Measurements from ENCODE around the gene MOSMO.

The MOSMO gene

DNA sequence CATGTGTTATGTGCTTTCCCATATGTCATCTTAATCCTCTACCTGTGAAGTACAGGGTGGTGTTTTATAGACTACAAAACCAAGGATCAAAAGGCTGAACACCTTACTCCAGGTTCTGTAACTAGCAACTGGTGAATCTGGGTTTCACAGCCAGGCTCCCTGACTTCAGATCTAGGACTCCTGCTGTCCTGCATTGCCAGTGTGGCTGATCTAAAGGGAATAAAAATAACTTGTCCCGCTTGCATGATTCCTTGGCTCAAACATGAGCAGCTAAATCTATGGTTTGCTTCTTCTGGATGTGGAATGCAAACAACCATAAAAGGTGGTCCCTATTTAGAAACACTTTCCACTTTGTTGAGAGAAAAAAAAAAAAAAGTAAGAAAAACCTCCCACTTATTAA, 80.7 kb downstream of the MOSMO start:
- H3K9ac ChIP-seq (ENCODE audit: insufficient read length, low read depth), result no peak overlapping the region
- peaks cover 2% of the 10 kb centered on the region for H3K4me1 ChIP-seq (ENCODE audit: insufficient read depth, insufficient read length)
- H3K36me3 ChIP-seq (ENCODE audit: insufficient read depth, insufficient read length, low read length), result no peaks in the 10 kb centered on the region
- DNase-seq (ENCODE audit: low read depth, low spot score), result no peak
- H3K9me3 ChIP-seq (ENCODE audit: insufficient read depth, low read length), result no peaks in the 10 kb centered on the region
- H3K27me3 ChIP-seq (ENCODE audit: insufficient read depth, insufficient read length), result no peaks in the 10 kb centered on the region
- H3K4me3 ChIP-seq (ENCODE audit: insufficient read length, low read depth), result no peak overlapping the region
- TF ChIP-seq YY1 (IDR thresholded peaks at IDR 0.05; ENCODE audit: insufficient read depth, insufficient read length), result no peak
- TF ChIP-seq ZNF274 (IDR thresholded peaks at IDR 0.05; ENCODE audit: low read depth, low read length), result no peak
- TF ChIP-seq SUZ12 (IDR thresholded peaks at IDR 0.05; ENCODE audit: extremely low read depth, insufficient read depth, insufficient read length), result no peak

DNA sequence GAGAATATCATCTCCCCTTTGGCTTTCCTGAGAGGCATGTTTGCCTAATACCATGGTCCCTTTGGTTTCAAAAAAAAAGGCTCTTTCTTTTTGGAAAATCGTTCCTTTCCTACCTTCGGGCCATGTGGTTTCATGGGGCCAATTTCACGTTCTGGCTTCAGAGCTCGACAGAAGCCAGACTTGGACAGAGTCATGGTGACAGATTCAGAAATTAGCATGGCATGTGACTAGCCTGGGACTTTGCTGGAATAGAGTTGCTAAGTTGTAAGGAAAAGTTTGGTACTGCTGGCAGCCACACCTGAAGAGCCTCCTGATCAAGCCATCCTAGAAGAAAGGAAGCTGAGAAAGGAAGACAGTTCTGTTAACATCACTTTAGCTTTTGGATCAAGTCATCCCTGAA, 82.0 kb downstream of the MOSMO start:
- H3K9me3 ChIP-seq (ENCODE audit: insufficient read depth, low read length), result no peaks in the 10 kb centered on the region
- no peak overlapping the region for H3K9ac ChIP-seq (ENCODE audit: insufficient read length, low read depth)
- H3K4me3 ChIP-seq (ENCODE audit: insufficient read length, low read depth), result no peak overlapping the region
- DNase-seq (ENCODE audit: low read depth, low spot score), result no peak
- H3K36me3 ChIP-seq (ENCODE audit: insufficient read depth, insufficient read length, low read length), result no peaks in the 10 kb centered on the region
- H3K27me3 ChIP-seq (ENCODE audit: insufficient read depth, insufficient read length), result no peaks in the 10 kb centered on the region
- peaks cover 2% of the 10 kb centered on the region for H3K4me1 ChIP-seq (ENCODE audit: insufficient read depth, insufficient read length)
- no peak for TF ChIP-seq YY1 (IDR thresholded peaks at IDR 0.05; ENCODE audit: insufficient read depth, insufficient read length)
- TF ChIP-seq SUZ12 (IDR thresholded peaks at IDR 0.05; ENCODE audit: extremely low read depth, insufficient read depth, insufficient read length), result no peak
- TF ChIP-seq ZNF274 (IDR thresholded peaks at IDR 0.05; ENCODE audit: low read depth, low read length), result no peak

DNA sequence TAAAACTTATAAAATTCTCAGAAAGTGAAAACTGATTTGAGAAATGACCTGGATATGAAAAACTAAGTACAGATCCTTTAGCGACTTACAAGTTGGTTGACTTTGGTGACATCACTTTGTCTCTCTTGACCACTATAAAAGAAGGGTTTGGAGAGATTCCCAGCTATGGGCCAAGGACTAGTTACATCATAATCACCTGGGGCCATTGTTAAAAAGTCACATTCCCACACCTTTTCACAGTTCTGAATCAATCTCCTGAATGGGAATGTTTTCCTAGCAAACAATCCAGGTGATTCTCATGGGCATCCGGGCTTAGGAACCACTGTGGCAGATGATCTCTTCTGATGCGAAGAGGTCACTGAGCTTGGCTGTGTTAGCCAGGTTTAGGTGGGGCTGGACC, 83.8 kb downstream of the MOSMO start:
- H3K9me3 ChIP-seq (ENCODE audit: insufficient read depth, low read length), result no peaks in the 10 kb centered on the region
- peaks cover 2% of the 10 kb centered on the region for H3K4me1 ChIP-seq (ENCODE audit: insufficient read depth, insufficient read length)
- no peak for DNase-seq (ENCODE audit: low read depth, low spot score)
- H3K9ac ChIP-seq (ENCODE audit: insufficient read length, low read depth), result no peak overlapping the region
- H3K36me3 ChIP-seq (ENCODE audit: insufficient read depth, insufficient read length, low read length), result no peaks in the 10 kb centered on the region
- no peaks in the 10 kb centered on the region for H3K27me3 ChIP-seq (ENCODE audit: insufficient read depth, insufficient read length)
- H3K4me3 ChIP-seq (ENCODE audit: insufficient read length, low read depth), result no peak overlapping the region
- no peak for TF ChIP-seq SUZ12 (IDR thresholded peaks at IDR 0.05; ENCODE audit: extremely low read depth, insufficient read depth, insufficient read length)
- TF ChIP-seq YY1 (IDR thresholded peaks at IDR 0.05; ENCODE audit: insufficient read depth, insufficient read length), result no peak
- TF ChIP-seq ZNF274 (IDR thresholded peaks at IDR 0.05; ENCODE audit: low read depth, low read length), result no peak

DNA sequence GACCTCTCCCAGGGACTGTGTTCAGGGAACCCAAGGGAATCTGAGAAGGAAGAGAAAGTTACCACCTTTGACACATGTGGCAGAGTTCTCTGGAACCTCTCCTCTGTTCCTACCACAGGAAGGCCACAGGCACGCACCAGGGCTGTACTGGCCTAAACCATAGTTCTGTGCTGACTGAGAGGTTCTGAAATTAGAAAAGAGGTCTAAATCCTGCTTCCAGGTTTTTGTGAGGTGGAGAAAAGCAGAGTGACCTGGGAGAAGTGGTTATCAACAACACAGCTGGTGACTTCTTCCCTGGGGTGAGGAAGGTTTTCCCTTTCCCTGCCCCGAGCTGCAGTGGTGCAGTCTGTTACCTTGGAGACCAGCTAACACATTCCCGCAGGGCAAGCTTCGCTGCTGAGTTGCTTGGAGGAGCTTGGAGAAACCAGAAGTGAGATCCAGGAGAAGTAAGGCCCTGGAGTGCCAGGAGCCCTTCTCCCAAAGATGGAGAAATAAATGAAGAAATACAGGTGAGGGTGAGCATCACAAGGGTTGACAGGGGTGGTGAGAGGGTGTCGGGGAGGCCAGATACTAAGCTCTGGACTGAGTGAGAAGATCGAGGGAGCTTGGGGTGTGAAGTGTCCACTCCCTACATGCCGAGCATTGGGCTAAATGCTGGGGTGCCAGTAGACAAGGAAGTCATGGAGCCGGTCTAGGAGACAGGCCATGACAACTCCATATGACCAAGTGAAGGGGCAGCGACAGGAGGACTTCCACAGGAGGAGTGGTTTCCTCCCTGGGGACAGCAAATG, 84.4 kb downstream of the MOSMO start, which contains the start of gene VWA3A:
Gene VWA3A, plus strand, starts transcription at position 399 of the 791 bp plus-strand sequence. Its CDS starts 97 bp downstream, at position 496.
- Histone ChIP-seq H3K27me3 (ENCODE audit: insufficient read depth, insufficient read length) (no peaks in the 10 kb centered on the region), H3K4me3 (ENCODE audit: insufficient read length, low read depth) (no peak within 1 kb of the TSS), H3K9ac (ENCODE audit: insufficient read length, low read depth) (peak within 1 kb of the TSS; percentile 5), H3K36me3 (ENCODE audit: insufficient read depth, insufficient read length, low read length) (no peaks in the 10 kb centered on the region), H3K4me1 (ENCODE audit: insufficient read depth, insufficient read length) (peaks cover 2% of the 10 kb centered on the region), H3K9me3 (ENCODE audit: insufficient read depth, low read length) (no peaks in the 10 kb centered on the region)
- TF ChIP-seq SUZ12 (IDR thresholded peaks at IDR 0.05; ENCODE audit: extremely low read depth, insufficient read depth, insufficient read length) (no peak), YY1 (IDR thresholded peaks at IDR 0.05; ENCODE audit: insufficient read depth, insufficient read length) (no peak), ZNF274 (IDR thresholded peaks at IDR 0.05; ENCODE audit: low read depth, low read length) (no peak)
- DNase-seq (ENCODE audit: low read depth, low spot score), result no peak

GRCh38 chr16:22093331-22093730, 85.4 kb downstream of the MOSMO start:
- peaks cover 2% of the 10 kb centered on the region for H3K4me1 ChIP-seq (ENCODE audit: insufficient read depth, insufficient read length)
- no peaks in the 10 kb centered on the region for H3K9me3 ChIP-seq (ENCODE audit: insufficient read depth, low read length)
- no peak for DNase-seq (ENCODE audit: low read depth, low spot score)
- no peaks in the 10 kb centered on the region for H3K27me3 ChIP-seq (ENCODE audit: insufficient read depth, insufficient read length)
- TF ChIP-seq ZNF274 (IDR thresholded peaks at IDR 0.05; ENCODE audit: low read depth, low read length) (no peak), YY1 (IDR thresholded peaks at IDR 0.05; ENCODE audit: insufficient read depth, insufficient read length) (no peak), SUZ12 (IDR thresholded peaks at IDR 0.05; ENCODE audit: extremely low read depth, insufficient read depth, insufficient read length) (no peak)
- no peak overlapping the region for H3K9ac ChIP-seq (ENCODE audit: insufficient read length, low read depth)
- H3K36me3 ChIP-seq (ENCODE audit: insufficient read depth, insufficient read length, low read length), result no peaks in the 10 kb centered on the region
- H3K4me3 ChIP-seq (ENCODE audit: insufficient read length, low read depth), result no peak overlapping the region

DNA sequence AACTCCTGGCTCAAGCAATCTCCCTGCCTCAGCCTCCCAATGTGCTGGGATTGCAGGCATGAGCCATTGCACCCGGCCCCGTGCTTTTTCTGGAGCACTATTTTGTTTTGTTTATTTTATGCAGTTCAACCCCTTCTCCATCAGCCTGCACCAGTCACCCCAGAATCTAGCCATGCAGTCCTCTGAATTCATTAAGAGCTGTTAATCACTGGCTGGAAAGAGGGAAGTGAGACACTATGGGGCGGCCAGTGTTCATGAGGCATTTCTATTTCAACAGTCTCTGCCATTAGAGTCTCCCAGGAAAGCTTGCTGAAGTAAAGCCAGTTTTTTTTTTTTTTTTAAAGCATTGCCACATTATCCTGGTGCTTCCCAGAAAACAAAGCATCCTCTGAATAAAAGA, 86.1 kb downstream of the MOSMO start:
- Histone ChIP-seq H3K4me1 (ENCODE audit: insufficient read depth, insufficient read length) (peaks cover 2% of the 10 kb centered on the region), H3K36me3 (ENCODE audit: insufficient read depth, insufficient read length, low read length) (no peaks in the 10 kb centered on the region), H3K27me3 (ENCODE audit: insufficient read depth, insufficient read length) (no peaks in the 10 kb centered on the region), H3K9ac (ENCODE audit: insufficient read length, low read depth) (no peak overlapping the region), H3K4me3 (ENCODE audit: insufficient read length, low read depth) (no peak overlapping the region), H3K9me3 (ENCODE audit: insufficient read depth, low read length) (no peaks in the 10 kb centered on the region)
- TF ChIP-seq SUZ12 (IDR thresholded peaks at IDR 0.05; ENCODE audit: extremely low read depth, insufficient read depth, insufficient read length) (no peak), ZNF274 (IDR thresholded peaks at IDR 0.05; ENCODE audit: low read depth, low read length) (no peak), YY1 (IDR thresholded peaks at IDR 0.05; ENCODE audit: insufficient read depth, insufficient read length) (no peak)
- no peak for DNase-seq (ENCODE audit: low read depth, low spot score)

DNA sequence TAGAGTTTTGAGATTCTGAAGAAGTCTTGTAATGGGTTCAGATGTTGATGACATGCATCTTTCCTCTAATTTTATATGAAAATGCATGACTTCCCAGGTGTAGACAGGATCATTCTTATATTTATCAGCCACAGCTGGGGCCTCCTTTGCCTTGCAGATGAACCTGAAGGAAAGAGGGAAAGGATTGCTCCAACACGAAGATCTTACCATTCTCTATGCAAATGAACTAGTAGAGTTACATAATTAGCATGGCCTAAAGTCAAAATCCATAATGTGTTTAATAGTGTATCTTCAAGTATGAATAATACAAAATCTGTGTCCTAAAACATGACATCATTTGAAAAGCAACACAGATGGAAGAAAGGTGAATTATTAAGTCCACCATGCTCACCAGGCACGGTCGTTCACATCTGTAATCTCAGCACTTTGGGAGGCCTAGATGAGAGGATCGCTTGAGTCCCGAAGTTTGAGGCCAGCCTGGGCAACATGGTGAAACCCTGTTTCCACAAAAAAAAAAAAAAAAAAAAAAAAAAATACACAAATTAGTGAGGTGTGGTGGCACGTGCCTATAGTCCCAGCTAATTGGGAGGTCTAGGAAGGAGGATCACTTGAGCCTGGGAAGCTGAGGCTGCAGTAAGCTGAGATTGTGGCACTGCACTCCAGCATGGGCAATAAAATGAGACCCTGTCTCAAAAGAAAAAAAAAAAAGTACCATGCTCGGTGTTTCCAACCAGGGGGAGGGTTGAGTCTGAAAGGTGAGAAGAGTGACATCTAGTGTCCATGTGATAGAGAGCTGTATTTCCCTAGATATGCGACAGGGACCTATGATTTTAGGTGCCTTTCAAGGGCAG, 90.7 kb downstream of the MOSMO start:
- H3K36me3 ChIP-seq (ENCODE audit: insufficient read depth, insufficient read length, low read length), result no peaks in the 10 kb centered on the region
- H3K9me3 ChIP-seq (ENCODE audit: insufficient read depth, low read length), result no peaks in the 10 kb centered on the region
- no peak for TF ChIP-seq YY1 (IDR thresholded peaks at IDR 0.05; ENCODE audit: insufficient read depth, insufficient read length)
- TF ChIP-seq SUZ12 (IDR thresholded peaks at IDR 0.05; ENCODE audit: extremely low read depth, insufficient read depth, insufficient read length), result no peak
- TF ChIP-seq ZNF274 (IDR thresholded peaks at IDR 0.05; ENCODE audit: low read depth, low read length), result no peak
- H3K4me1 ChIP-seq (ENCODE audit: insufficient read depth, insufficient read length), result peaks cover 4% of the 10 kb centered on the region
- no peak overlapping the region for H3K9ac ChIP-seq (ENCODE audit: insufficient read length, low read depth)
- peak; percentile 42 for DNase-seq (ENCODE audit: low read depth, low spot score)
- H3K27me3 ChIP-seq (ENCODE audit: insufficient read depth, insufficient read length), result no peaks in the 10 kb centered on the region
- H3K4me3 ChIP-seq (ENCODE audit: insufficient read length, low read depth), result no peak overlapping the region
